ENCODE measurements around the gene ADSL.
A peak's percentile ranks its signal among the peaks of the same experiment; 100 is the strongest.

ADSL gene

DNA sequence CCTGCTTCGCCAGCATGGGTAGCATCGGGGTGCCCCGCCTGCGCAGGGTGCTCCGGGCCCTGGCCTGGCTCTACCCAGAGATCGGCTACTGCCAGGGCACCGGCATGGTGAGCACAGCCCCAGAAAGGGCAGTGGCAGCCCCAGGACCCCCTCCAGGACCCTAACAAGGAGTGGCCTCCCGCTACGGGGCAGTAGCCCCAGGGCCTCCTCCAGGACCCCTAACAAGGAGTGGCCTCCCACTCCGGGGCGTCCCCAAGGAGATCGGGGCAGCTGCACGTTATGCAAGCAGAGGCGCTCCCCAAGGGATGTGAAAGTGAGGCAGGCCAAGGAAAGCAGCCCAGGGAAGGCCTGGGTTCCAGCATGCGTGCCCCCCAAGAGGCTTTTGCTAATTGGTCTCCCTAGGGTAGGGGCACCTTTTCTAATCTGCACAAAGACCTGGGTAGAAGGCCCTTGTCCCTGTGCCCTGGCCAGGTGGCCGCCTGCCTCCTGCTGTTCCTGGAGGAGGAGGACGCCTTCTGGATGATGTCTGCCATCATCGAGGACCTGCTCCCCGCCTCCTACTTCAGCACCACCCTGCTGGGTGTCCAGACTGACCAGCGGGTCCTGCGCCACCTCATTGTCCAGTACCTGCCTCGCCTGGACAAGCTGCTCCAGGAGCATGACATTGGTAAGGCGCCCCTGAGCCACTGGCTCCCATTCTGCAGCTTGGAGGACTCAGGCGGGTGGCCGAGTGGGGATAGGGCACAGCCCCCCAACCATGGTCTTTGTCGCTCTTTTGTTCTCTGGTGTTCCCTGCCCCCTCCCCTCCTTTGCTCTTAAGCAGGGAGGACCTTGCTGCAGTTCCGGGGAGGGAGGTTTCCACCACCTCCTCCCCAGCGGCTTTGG, 59.1 kb downstream of the ADSL start:
- no peak for DNase-seq (ENCODE audit: low spot score)

DNA sequence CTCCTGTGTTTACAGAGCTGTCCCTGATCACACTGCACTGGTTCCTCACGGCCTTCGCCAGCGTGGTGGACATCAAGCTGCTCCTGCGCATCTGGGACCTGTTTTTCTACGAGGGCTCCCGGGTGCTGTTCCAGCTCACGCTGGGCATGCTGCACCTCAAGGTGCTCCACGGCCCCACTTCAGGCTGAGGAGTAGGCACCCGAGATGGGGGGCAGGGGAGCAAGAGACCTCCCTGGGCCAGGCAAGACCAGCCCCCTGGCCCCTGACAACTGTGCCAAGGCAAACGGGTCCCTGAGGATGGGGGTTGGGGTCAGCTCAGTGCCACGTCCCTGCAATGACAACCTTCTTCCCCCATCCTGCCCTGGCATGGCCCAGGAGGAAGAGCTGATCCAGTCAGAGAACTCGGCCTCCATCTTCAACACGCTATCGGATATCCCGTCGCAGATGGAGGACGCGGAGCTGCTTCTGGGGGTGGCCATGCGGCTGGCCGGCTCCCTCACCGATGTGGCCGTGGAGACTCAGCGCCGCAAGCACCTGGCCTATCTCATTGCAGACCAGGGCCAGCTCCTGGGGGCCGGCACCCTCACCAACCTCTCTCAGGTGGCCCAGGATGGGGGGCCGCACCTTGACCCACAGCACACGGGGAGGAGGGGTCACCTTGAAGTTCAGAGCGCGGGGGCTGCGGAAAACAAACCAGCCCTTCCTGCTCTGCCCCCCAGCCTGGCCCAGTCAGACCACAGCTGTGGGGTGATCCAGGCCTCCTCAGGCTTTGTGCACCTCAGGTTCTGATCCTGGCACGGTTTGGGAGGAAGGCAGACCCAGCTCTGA, 60.0 kb downstream of the ADSL start:
- DNase-seq (ENCODE audit: low spot score) = no peak

DNA sequence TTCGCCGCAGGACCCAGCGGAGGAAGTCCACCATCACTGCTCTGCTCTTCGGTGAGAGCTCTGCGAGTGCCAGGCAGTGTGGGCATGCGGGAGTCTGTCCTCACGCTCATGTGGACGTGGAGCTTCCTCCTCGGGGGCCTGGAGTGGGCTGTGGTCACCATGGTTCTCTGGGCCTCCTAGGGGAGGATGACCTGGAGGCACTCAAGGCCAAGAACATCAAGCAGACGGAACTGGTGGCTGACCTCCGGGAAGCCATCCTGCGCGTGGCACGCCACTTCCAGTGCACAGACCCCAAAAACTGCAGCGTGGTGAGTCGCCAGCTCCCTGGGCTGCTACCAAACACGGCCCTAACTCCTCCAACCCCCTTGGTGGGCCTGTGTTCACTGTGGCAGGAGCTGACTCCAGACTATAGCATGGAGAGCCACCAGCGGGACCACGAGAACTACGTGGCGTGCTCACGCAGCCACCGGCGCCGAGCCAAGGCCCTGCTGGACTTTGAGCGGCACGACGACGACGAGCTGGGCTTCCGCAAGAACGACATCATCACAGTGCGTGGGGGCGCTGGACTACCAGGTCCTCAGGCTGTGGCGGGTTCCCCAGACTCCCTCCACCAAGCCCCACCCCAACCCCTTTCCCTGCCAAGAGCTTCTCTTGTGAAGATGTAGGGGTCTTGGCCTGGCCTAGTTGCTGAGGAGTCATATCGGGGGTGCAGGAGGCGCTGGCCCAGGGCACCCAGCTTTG, 60.9 kb downstream of the ADSL start:
- no peak for DNase-seq (ENCODE audit: low spot score)

DNA sequence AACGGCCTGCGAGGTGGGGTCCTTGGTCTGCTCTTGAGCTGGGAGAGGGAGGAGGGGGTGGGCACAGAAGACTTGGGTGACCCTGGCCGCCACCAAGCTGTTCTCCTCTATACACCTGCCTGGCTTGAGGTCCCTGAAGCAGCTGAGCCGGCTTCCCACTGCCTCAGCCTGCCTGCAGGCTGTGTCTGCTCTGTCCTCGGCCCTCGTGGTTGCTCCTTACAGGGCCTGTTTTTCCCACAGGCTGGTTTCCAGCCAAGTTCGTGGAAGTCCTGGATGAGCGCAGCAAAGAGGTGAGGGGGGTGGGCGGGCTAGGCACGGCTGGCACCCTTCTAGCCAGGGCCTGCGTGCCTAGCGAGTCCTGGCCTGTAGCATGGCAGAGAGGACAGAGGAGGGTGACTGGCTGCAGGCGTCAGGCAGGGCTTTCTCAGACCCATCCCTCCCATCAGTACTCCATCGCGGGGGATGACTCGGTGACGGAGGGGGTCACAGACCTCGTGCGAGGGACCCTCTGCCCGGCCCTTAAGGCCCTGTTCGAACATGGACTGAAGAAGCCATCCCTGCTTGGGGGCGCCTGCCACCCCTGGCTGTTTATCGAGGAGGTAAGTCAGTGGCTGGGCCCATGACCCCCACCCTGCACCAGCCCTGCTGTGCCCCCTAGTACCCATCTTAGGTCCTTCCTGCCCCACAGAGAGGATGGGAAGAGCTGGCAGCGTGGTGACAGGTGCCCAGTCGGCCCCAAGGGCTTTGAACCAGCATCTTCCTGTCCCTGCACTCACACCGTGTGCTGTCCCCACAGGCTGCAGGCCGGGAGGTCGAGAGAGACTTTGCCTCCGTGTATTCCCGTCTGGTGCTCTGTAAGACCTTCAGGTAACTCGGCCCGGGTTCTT, 61.8 kb downstream of the ADSL start:
- DNase-seq (ENCODE audit: low spot score) = no peak

DNA sequence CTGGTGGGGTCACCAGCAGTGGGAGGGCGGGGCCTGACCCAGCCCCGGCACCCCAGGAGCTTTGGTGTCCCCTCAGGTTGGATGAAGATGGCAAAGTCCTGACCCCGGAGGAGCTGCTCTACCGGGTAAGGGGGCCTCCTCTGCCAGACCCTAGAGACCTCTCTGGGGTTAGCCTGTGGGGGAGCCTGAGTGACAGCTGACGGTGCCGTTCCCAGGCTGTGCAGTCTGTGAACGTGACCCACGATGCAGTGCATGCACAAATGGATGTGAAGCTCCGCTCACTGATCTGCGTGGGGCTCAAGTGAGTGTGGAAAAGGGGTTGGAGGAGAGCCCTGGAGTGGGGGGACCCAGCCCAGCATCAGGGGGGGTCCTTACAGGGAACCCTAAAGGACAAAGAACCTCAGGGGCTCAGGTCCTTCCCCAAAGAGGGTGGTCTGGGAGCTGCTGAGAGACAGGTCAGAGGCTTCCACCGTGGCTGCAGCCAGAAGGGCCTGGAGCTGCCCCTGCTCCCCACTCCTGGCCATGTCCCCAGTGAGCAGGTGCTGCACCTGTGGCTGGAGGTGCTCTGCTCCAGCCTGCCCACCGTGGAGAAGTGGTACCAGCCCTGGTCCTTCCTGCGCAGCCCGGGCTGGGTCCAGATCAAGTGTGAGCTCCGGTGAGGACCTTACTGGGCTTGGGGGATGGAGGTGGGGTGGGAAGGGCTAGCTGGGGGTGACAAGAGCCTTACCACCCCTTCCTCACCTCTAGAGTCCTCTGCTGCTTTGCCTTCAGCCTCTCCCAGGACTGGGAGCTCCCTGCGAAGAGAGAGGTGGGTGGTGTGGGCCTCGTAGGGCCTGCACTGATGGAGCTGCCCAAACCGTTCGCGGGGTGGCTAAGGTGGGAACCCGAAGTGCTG, 62.7 kb downstream of the ADSL start:
- no peak for DNase-seq (ENCODE audit: low spot score)

DNA sequence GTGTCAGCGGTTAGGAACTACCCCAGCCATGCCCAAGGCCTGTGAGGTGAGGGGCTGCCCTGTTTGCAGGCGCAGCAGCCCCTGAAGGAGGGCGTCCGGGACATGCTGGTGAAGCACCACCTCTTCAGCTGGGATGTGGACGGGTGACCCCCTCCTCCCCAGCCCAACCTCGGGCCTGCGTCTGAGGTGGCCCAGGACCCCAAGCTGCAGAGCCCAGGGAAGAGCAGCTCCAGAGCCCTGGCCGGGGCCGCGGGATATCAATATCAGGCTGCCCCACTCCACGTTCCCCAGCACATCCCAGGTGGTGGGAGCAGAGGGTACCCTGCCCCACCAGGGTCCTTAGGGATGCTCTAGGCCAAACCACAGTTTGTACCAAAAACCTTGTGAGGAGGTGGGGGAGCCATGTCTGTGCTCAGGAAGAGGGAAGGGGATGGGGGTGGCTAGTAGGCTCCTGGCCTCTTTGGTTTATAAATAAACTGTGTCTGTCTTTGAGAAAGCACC, 63.4 kb downstream of the ADSL start:
- no peak for DNase-seq (ENCODE audit: low spot score)

DNA sequence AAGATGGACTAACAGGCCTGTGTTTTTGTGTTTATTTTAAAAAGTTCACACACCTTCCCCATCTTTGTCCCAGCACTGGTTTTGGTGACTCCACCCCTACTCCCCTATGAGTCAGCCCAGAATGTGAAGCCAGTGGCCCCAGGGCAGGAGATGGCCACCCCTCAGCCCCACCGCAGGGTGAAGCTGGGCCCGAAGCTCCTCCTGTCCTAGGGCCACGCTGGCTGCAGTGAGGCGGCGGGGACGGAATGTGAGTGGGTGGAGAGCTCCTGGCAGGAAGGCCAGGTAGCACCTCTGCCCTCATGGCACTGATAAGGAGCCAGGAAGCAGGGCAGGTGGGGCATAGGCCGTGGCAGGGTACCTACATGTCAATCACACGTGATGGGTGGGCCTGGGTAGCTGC, 64.0 kb downstream of the ADSL start:
- no peak for DNase-seq (ENCODE audit: low spot score)

DNA sequence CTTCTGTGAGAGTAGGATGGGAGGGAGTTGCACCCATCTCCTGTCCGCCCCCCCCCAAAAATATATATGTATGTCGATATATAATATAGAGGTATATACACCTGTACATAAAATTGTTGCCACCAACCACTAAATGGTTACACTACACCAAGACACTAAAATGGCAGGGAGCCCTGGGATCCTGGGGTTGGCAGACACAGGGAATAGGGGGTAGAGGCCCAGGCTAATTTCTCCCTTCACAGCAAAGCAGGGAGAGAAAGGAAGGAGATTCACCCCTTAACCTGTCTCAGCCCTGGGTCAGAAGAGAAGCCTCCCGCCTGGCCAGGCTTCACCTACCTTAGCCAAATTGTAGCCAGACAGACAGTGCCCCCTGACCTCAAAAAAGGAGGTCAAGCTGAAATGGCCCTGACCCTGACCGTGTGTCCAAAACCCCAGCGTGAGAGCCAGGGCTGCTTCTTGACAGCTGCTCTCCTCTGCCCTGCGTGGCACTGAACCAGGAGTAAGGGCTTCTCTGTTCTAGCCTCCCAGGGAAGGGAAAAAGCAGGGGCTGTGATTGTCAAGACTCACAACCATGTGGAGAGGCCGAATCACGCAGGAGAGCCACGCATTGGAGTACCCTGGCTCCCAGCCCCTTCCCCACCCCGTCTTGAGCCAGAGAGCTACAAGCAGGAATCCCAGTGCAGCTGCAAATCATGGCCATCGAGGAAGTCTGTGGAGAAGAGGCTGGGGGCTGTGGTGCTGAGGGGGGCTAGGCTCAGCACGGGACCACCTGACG, 64.6 kb downstream of the ADSL start:
- no peak for DNase-seq (ENCODE audit: low spot score)

DNA sequence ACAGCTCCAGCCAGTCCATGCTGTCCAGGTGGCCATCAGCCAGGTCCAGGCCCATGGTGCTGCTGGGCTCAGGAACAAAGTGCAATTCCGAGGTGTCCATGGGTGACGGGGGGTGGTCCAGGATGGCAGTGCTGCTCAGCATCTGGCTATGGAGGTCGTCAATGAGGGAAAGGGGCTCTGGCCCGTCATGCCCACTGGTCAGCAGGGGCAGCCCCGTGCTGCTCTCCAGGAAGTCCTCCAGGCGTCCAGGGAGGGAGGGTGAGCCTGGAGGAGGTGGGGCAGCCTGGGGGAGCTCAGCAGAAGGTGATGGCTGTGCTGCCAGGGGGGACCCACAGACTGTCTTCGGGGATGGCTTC, 65.2 kb downstream of the ADSL start:
- DNase-seq (ENCODE audit: low spot score) = no peak

DNA sequence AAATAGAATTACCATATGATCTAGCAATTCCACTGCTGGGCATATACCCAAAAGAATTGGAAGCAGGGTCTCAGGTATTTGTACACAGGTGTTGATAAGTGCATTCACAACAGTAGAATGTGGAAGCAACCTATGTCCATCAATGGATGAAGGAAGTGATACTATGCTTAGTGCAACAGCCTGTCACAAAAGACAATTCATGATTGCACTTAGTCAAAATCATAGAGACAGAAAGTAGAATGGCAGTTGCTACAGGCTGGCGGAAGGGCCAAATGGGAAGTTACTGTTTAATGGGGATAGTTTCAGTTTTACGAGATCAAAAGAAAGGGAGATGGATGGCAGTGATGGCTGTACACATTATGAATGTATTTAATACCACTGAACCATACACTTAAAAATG, 66.1 kb downstream of the ADSL start:
- peak; percentile 17 for DNase-seq (ENCODE audit: low spot score)

DNA sequence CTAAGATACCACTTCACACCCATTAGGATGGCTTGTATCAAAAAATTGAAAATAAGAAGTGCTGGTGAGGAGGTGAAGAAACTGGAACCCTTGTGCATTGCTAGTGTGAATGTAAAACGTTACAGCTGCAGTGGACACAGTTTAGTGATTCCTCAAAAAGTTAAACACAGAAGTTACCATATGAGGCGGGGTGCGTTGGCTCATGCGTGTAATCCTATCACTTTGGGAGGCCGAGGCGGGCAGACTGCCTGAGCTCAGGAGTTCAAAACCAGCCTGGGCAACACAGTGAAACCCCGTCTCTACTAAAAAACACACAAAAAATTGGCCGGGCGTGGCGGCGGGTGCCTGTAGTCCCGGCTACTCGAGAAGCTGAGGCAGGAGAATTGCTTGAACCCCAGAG, 67.6 kb downstream of the ADSL start:
- no peak for DNase-seq (ENCODE audit: low spot score)

DNA sequence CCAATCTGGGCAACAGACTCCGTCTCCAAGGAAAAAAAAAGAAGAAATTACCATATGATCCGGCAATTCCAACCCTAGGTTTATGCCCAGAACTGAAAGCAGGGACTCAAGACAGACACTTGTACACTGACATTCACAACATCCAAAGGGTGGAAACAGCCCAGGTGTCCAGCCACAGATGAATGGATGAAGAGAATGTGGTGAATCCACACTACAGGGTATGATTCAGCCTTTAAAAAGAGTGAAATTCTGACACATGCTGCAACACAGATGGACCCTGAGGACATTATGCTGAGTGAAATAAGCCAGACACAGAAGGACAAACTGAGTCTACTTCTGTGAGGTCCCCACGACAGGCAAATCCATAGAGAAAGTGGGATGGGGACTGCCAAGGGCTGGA, 68.0 kb downstream of the ADSL start:
- no peak for DNase-seq (ENCODE audit: low spot score)

DNA sequence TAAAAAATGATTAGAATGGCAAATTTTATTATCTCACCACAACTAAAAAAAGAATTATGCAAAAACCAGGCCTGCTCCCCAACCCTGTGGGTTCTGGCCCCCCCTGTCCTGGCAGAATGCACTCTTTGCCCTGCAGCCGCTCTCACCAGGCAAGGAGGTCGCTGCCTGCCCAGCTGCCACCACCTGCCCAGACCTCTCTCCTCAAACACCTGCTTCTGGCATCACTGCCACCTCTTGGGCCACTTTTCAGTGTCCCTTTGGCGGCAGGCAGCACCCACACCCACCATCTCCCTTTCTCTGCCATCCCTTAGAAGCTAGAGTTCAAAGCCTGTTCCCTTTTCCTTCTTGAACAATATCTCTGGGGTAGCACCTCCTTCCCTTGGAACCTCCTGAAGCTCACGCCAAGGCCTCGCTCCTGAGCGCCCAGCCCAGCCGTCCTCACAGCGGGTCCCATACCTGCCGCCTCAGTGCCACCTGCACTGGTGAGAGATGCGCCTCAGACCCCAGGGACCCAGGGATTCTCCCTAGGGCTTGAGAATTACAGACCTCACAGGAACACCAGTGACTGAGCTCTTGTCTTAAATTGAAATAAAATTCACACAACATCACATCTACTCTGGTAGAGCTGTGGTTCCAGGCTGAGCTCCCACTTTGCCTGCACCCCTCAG, 68.7 kb downstream of the ADSL start:
- no peak for DNase-seq (ENCODE audit: low spot score)

DNA sequence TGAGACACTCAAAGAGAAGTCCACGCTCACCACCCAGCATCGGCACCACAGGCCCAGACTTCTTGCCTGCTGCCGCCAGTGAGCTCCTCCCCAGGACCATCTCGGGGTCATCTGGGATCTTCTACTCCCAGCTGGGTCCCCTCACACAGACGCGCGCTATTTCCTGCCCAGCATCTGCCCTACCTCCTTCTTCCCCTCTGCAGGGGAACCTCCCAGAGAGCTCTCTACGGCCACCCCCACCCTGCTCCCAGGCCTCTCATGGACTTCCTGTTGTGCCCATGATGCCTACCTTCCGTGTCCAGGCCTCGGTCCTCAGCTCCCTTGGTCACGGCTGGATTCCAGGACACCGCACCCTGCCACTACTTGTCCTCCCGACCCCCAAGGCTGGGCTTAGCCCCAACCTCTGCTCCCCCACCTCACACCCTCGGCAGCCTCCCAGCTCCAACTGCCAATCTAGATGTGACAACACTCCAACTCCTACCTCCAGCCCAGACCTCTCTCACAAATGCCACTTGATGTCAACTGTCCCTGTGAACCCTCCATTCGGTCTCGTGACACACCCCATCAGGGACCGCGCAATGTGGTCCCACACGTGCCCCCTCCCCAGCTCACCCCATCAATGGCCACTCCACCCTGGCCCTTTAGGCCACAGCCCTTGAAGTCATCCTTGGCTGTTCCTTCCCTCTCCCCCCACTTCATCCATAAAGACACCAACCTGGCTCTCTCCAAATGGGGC, 69.4 kb downstream of the ADSL start:
- no peak for DNase-seq (ENCODE audit: low spot score)

DNA sequence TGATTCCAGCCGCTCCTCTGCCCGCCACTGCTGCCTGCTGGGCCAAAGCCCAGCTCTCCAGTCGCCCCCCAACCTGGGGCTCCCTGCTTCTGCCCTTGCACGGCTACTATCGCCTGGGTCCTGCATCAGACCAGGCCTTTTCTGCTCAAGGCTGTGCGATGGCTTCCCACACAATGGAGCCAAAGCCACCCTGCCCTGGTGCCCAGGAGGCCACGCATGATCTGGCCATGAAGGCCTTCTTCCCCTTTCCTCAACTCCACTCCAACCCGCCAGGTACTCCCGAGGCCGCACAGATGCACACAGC, 69.9 kb downstream of the ADSL start:
- no peak for DNase-seq (ENCODE audit: low spot score)

DNA sequence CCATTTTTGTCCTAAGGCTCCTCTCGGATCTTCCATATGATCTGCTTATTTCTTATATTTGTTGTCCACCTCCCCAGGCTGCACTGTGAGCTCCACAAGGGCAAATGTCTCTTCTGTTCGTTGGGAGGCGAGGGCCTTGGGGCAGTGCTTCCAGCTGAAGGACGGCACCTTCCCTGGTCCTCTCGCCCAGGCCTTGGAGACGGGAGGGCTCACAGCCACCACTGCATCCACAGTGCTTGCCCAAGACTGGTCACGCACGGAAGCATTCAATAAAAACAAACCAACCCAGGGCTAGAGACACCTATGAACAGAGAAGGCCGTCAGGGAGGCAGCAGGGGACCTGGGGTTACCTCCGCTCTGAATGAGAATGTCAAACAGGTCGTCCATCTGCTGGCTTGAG, 70.3 kb downstream of the ADSL start:
- DNase-seq (ENCODE audit: low spot score) = no peak

DNA sequence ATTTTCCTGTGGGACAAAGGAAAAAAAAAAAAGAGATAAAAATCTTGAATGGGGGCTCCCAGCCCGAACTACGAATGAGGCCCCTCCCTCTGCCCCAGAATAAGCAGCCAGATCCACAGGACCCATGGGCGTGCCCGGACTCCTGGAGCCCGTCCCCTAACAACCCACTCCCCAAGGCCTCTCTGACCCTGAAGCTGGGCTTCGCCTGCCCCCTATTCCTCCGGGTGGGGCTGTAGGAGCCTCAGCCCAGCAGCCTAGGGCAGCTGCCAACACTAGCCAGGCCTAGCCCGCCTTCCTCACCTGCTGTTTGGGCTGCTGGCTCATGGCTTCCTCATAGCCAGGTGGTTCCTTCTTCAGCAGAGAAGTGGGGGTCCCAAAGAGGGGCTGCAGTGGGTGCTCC, 70.7 kb downstream of the ADSL start:
- no peak for DNase-seq (ENCODE audit: low spot score)

DNA sequence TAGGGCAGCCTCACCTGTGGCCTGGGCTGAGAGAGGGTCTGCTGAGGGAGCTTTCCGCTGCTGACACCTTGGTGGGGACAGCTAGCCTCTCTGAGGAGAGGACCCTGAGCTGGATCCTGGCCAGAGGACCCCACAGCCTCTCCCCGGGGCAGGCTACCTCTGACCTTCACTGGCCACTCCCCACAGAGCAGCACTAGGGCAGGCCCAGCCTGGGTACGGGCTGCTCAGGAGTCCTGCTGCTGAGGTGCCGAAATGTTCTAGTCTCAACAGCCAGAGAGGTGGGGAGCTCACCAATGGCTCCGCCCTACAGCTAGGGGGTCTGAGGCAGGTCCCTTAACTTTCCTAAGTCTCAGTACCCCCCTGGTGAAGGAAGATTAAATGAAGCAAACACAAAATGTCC, 71.6 kb downstream of the ADSL start:
- no peak for DNase-seq (ENCODE audit: low spot score)
